ENCODE data around the gene COMTD1. TPM values are rescaled to one million over a fixed set of nuclear protein-coding genes. Genes with fewer than 3 reads are reported as not detected.

Gene COMTD1
- total RNA-seq, 1 donor from 2014 or later, result 4.2 TPM

Small RNAs within 50 kb of the gene (small RNA-seq; reads per million reads assigned to genes)
- gene HMGA1P5 (not detected), gene RPL39P25 (not detected)

Other genes with a start within 250 kb of the COMTD1 start
- gene SAMD8, start 124.3 kb downstream of the COMTD1 start, total RNA-seq, result 17.7 TPM
- 236 TPM for gene VDAC2, start 25.2 kb downstream of the COMTD1 start, total RNA-seq
- gene ZNF503, start 165.8 kb upstream of the COMTD1 start, total RNA-seq, result 3.7 TPM
- 7.3 TPM for gene LRMDA, start 195.7 kb upstream of the COMTD1 start, total RNA-seq